ENCODE data around the gene RHCG.

The RHCG gene
- total RNA-seq: 0 reads per million in 3 donors

- Histone ChIP-seq H3K36me3 (ENCODE audit: control insufficient read depth, insufficient read depth, low read length) (no peaks in the 10 kb centered on the region), H3K4me1 (ENCODE audit: control insufficient read depth, insufficient read depth, low read length, poor library complexity, severe bottlenecking) (peaks cover 6% of the 10 kb centered on the region), H3K9me3 (ENCODE audit: control insufficient read depth, low read length) (no peaks in the 10 kb centered on the region), H3K27ac (ENCODE audit: insufficient read depth, low read length, poor library complexity, severe bottlenecking) (no peak within 1 kb of the TSS), H3K27me3 (replicated peaks; ENCODE audit: control insufficient read depth, insufficient read depth, low read length, poor library complexity, severe bottlenecking) (peaks cover 14% of the 10 kb centered on the region), H3K4me3 (ENCODE audit: insufficient read depth, low read depth, low read length, poor library complexity, severe bottlenecking) (peak within 1 kb of the TSS; percentile 40)
- no peak for DNase-seq
Observed at GRCh38 chr15:89496155-89497098, at the start of gene RHCG. RHCG (minus strand) TSS chr15:89496583; CDS start chr15:89496544, 39 bp downstream.

- no peak for DNase-seq
- H3K9me3 ChIP-seq (ENCODE audit: control insufficient read depth, low read length): no peaks in the 10 kb centered on the region
- no peak overlapping the region for H3K4me3 ChIP-seq (ENCODE audit: insufficient read depth, low read depth, low read length, poor library complexity, severe bottlenecking)
- no peaks in the 10 kb centered on the region for H3K4me1 ChIP-seq (ENCODE audit: control insufficient read depth, insufficient read depth, low read length, poor library complexity, severe bottlenecking)
- no peak overlapping the region for H3K27ac ChIP-seq (ENCODE audit: insufficient read depth, low read length, poor library complexity, severe bottlenecking)
- H3K36me3 ChIP-seq (ENCODE audit: control insufficient read depth, insufficient read depth, low read length): no peaks in the 10 kb centered on the region
- H3K27me3 ChIP-seq (replicated peaks; ENCODE audit: control insufficient read depth, insufficient read depth, low read length, poor library complexity, severe bottlenecking): no peaks in the 10 kb centered on the region
Observed at GRCh38 chr15:89543389-89543788, 47.0 kb upstream of the RHCG start.

- no peak for DNase-seq
- no peaks in the 10 kb centered on the region for H3K36me3 ChIP-seq (ENCODE audit: control insufficient read depth, insufficient read depth, low read length)
- H3K9me3 ChIP-seq (ENCODE audit: control insufficient read depth, low read length): no peaks in the 10 kb centered on the region
- H3K27me3 ChIP-seq (replicated peaks; ENCODE audit: control insufficient read depth, insufficient read depth, low read length, poor library complexity, severe bottlenecking): no peaks in the 10 kb centered on the region
- no peak overlapping the region for H3K4me3 ChIP-seq (ENCODE audit: insufficient read depth, low read depth, low read length, poor library complexity, severe bottlenecking)
- no peaks in the 10 kb centered on the region for H3K4me1 ChIP-seq (ENCODE audit: control insufficient read depth, insufficient read depth, low read length, poor library complexity, severe bottlenecking)
- H3K27ac ChIP-seq (ENCODE audit: insufficient read depth, low read length, poor library complexity, severe bottlenecking): no peak overlapping the region
Observed at GRCh38 chr15:89542369-89542768, 46.0 kb upstream of the RHCG start.

- Histone ChIP-seq H3K27me3 (replicated peaks; ENCODE audit: control insufficient read depth, insufficient read depth, low read length, poor library complexity, severe bottlenecking) (no peaks in the 10 kb centered on the region), H3K4me1 (ENCODE audit: control insufficient read depth, insufficient read depth, low read length, poor library complexity, severe bottlenecking) (no peaks in the 10 kb centered on the region), H3K27ac (ENCODE audit: insufficient read depth, low read length, poor library complexity, severe bottlenecking) (no peak overlapping the region), H3K9me3 (ENCODE audit: control insufficient read depth, low read length) (no peaks in the 10 kb centered on the region), H3K4me3 (ENCODE audit: insufficient read depth, low read depth, low read length, poor library complexity, severe bottlenecking) (no peak overlapping the region), H3K36me3 (ENCODE audit: control insufficient read depth, insufficient read depth, low read length) (no peaks in the 10 kb centered on the region)
- no peak for DNase-seq
Observed at GRCh38 chr15:89539027-89539426, 42.6 kb upstream of the RHCG start.

- H3K9me3 ChIP-seq (ENCODE audit: control insufficient read depth, low read length): no peaks in the 10 kb centered on the region
- H3K36me3 ChIP-seq (ENCODE audit: control insufficient read depth, insufficient read depth, low read length): no peaks in the 10 kb centered on the region
- H3K4me1 ChIP-seq (ENCODE audit: control insufficient read depth, insufficient read depth, low read length, poor library complexity, severe bottlenecking): no peaks in the 10 kb centered on the region
- DNase-seq: no peak
- H3K4me3 ChIP-seq (ENCODE audit: insufficient read depth, low read depth, low read length, poor library complexity, severe bottlenecking): no peak overlapping the region
- no peaks in the 10 kb centered on the region for H3K27me3 ChIP-seq (replicated peaks; ENCODE audit: control insufficient read depth, insufficient read depth, low read length, poor library complexity, severe bottlenecking)
- H3K27ac ChIP-seq (ENCODE audit: insufficient read depth, low read length, poor library complexity, severe bottlenecking): no peak overlapping the region
Observed at GRCh38 chr15:89533861-89534544, 37.6 kb upstream of the RHCG start.

- Histone ChIP-seq H3K4me1 (ENCODE audit: control insufficient read depth, insufficient read depth, low read length, poor library complexity, severe bottlenecking) (no peaks in the 10 kb centered on the region), H3K4me3 (ENCODE audit: insufficient read depth, low read depth, low read length, poor library complexity, severe bottlenecking) (no peak overlapping the region), H3K27me3 (replicated peaks; ENCODE audit: control insufficient read depth, insufficient read depth, low read length, poor library complexity, severe bottlenecking) (no peaks in the 10 kb centered on the region)
Observed at GRCh38 chr15:89531796-89532537, 35.6 kb upstream of the RHCG start.

GRCh38 chr15:89530976-89531375 lies 34.6 kb upstream of the RHCG start:
- H3K4me3 ChIP-seq (ENCODE audit: insufficient read depth, low read depth, low read length, poor library complexity, severe bottlenecking): no peak overlapping the region
- no peaks in the 10 kb centered on the region for H3K27me3 ChIP-seq (replicated peaks; ENCODE audit: control insufficient read depth, insufficient read depth, low read length, poor library complexity, severe bottlenecking)
- no peaks in the 10 kb centered on the region for H3K36me3 ChIP-seq (ENCODE audit: control insufficient read depth, insufficient read depth, low read length)
- H3K27ac ChIP-seq (ENCODE audit: insufficient read depth, low read length, poor library complexity, severe bottlenecking): no peak overlapping the region
- no peak for DNase-seq
- H3K4me1 ChIP-seq (ENCODE audit: control insufficient read depth, insufficient read depth, low read length, poor library complexity, severe bottlenecking): no peaks in the 10 kb centered on the region
- H3K9me3 ChIP-seq (ENCODE audit: control insufficient read depth, low read length): no peaks in the 10 kb centered on the region

More at GRCh38 chr15:89531796-89532537, 35.6 kb upstream of the RHCG start:
- Histone ChIP-seq H3K9me3 (ENCODE audit: control insufficient read depth, low read length) (no peaks in the 10 kb centered on the region), H3K36me3 (ENCODE audit: control insufficient read depth, insufficient read depth, low read length) (no peaks in the 10 kb centered on the region), H3K27ac (ENCODE audit: insufficient read depth, low read length, poor library complexity, severe bottlenecking) (no peak overlapping the region)
- DNase-seq: no peak

GRCh38 chr15:89528757-89529352 lies 32.5 kb upstream of the RHCG start:
- Histone ChIP-seq H3K27ac (ENCODE audit: insufficient read depth, low read length, poor library complexity, severe bottlenecking) (no peak overlapping the region), H3K27me3 (replicated peaks; ENCODE audit: control insufficient read depth, insufficient read depth, low read length, poor library complexity, severe bottlenecking) (no peaks in the 10 kb centered on the region), H3K4me3 (ENCODE audit: insufficient read depth, low read depth, low read length, poor library complexity, severe bottlenecking) (no peak overlapping the region), H3K9me3 (ENCODE audit: control insufficient read depth, low read length) (no peaks in the 10 kb centered on the region), H3K4me1 (ENCODE audit: control insufficient read depth, insufficient read depth, low read length, poor library complexity, severe bottlenecking) (no peaks in the 10 kb centered on the region), H3K36me3 (ENCODE audit: control insufficient read depth, insufficient read depth, low read length) (no peaks in the 10 kb centered on the region)
- no peak for DNase-seq

- Histone ChIP-seq H3K9me3 (ENCODE audit: control insufficient read depth, low read length) (no peaks in the 10 kb centered on the region), H3K4me1 (ENCODE audit: control insufficient read depth, insufficient read depth, low read length, poor library complexity, severe bottlenecking) (no peaks in the 10 kb centered on the region), H3K27me3 (replicated peaks; ENCODE audit: control insufficient read depth, insufficient read depth, low read length, poor library complexity, severe bottlenecking) (no peaks in the 10 kb centered on the region), H3K4me3 (ENCODE audit: insufficient read depth, low read depth, low read length, poor library complexity, severe bottlenecking) (no peak overlapping the region), H3K36me3 (ENCODE audit: control insufficient read depth, insufficient read depth, low read length) (no peaks in the 10 kb centered on the region), H3K27ac (ENCODE audit: insufficient read depth, low read length, poor library complexity, severe bottlenecking) (no peak overlapping the region)
- DNase-seq: no peak
Observed at GRCh38 chr15:89526601-89527441, 30.4 kb upstream of the RHCG start.
